Left ventricle myocardium inferior (tissue), 1 donor: ENCODE measurements around the gene KRTAP6-3. TPM values are rescaled to one million over a fixed set of nuclear protein-coding genes. Genes with fewer than 3 reads are reported as not detected.

Experiments
- DNase-seq: peaks from one replicate; pipeline ENCODE4 v3.0.0-alpha.2; 2020
- H3K27ac ChIP-seq: fragments of 200-600 bp; replicated peaks from 2 replicates; pipeline ENCODE4 v1.8.0; 2021
- H3K27me3 ChIP-seq: fragments of 200-600 bp; 2 replicates; pipeline ENCODE4 v1.8.0; 2021; ENCODE audit warnings: low read depth
- H3K36me3 ChIP-seq: fragments of 200-600 bp; 2 replicates; pipeline ENCODE4 v1.8.0; 2021
- H3K4me1 ChIP-seq: fragments of 200-600 bp; 2 replicates; pipeline ENCODE4 v1.8.0; 2021
- H3K4me3 ChIP-seq: fragments of 200-600 bp; 2 replicates; pipeline ENCODE4 v1.8.0; 2021; ENCODE audit warnings: mild to moderate bottlenecking, moderate library complexity
- H3K9me3 ChIP-seq: fragments of 200-600 bp; replicated peaks from 2 replicates; pipeline ENCODE4 v1.8.0; 2021
- intact Hi-C: fragments of 100-400 bp; cut with micrococcal nuclease; formaldehyde crosslinking; loops from one replicate; pipeline ENCODE4 v1.11.0; 2022
- total RNA-seq: library from RNA; stranded (reverse); fragmentation: NEBNext Ultra II Directional; extraction: Animal tissue kit (Norgen Biotek cat#: 25700); gene quantifications from one replicate; pipeline ENCODE4 v1.2.1, GENCODE V29; 2021
- TF ChIP-seq, protein P1 (sequence below): fragments of 200-600 bp; IDR thresholded peaks from 2 replicates; pipeline ENCODE4 v1.8.0; 2021; ENCODE audit warnings: antibody characterized with exemption, mild to moderate bottlenecking, borderline replicate concordance
- donor health status: DM: no; HTN: yes; CAD: no; lungs with severe emphysema.

Gene KRTAP6-3
- total RNA-seq, 1 donor from 2014 or later: not detected

DNA sequence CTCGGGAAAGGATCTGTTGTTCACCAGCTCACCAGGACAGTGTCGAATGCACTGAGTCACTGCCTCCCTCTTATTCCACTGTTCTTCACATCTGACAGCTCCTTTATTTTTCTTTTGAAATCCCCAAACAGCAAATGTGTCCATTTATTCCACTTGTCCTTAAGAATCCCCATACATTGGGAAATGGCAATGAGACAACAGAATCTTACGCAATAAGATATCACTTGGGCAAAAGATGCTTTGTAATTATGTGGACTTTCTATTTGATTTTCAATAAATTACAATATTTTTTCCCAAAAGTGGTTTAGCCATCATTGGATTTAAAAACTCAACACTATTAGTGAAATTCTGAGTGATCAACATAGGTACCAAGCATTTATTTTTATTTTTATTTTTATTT lies 46.4 kb downstream of the KRTAP6-3 start:
- TF ChIP-seq, protein P1, sequence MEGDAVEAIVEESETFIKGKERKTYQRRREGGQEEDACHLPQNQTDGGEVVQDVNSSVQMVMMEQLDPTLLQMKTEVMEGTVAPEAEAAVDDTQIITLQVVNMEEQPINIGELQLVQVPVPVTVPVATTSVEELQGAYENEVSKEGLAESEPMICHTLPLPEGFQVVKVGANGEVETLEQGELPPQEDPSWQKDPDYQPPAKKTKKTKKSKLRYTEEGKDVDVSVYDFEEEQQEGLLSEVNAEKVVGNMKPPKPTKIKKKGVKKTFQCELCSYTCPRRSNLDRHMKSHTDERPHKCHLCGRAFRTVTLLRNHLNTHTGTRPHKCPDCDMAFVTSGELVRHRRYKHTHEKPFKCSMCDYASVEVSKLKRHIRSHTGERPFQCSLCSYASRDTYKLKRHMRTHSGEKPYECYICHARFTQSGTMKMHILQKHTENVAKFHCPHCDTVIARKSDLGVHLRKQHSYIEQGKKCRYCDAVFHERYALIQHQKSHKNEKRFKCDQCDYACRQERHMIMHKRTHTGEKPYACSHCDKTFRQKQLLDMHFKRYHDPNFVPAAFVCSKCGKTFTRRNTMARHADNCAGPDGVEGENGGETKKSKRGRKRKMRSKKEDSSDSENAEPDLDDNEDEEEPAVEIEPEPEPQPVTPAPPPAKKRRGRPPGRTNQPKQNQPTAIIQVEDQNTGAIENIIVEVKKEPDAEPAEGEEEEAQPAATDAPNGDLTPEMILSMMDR: no peak
- Histone ChIP-seq H3K4me3 (no peak overlapping the region), H3K4me1 (no peaks in the 10 kb centered on the region), H3K27me3 (no peaks in the 10 kb centered on the region), H3K27ac (no peak overlapping the region), H3K36me3 (no peaks in the 10 kb centered on the region), H3K9me3 (no peaks in the 10 kb centered on the region)
- DNase-seq: no peak
- intact Hi-C loops: no loop called here

DNA sequence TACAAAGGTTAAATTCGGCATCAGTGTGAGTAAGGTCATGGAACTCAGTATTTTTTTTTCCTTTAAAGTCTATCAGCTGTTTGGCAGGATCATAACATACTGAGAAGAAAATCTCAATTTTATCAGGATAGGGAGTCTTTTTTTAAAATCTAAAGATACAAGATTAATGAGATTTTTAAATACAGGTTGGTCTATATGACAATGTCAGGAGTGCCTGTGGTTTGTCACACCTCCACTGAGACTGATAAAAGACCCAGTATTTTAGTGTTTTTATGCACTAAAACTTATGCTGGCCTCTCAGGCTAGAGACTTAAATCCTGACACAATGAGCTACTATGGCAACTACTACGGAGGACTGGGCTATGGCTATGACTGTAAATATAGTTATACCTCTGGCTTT lies 50.3 kb downstream of the KRTAP6-3 start, which contains the start of gene KRTAP20-3:
Gene KRTAP20-3 (plus strand): TSS at position 301 of the 400 bp plus-strand sequence.
- intact Hi-C loops: no loop called here
- Histone ChIP-seq H3K27me3 (no peaks in the 10 kb centered on the region), H3K36me3 (no peaks in the 10 kb centered on the region), H3K27ac (no peak within 1 kb of the TSS), H3K4me1 (no peaks in the 10 kb centered on the region), H3K9me3 (no peaks in the 10 kb centered on the region), H3K4me3 (no peak within 1 kb of the TSS)
- no peak for DNase-seq
- TF ChIP-seq, protein P1: no peak

Other genes with a start within 250 kb of the KRTAP6-3 start
- not detected for gene KRTAP23-1, start 243.8 kb upstream of the KRTAP6-3 start, total RNA-seq
- not detected for gene KRTAP13-2, start 220.2 kb upstream of the KRTAP6-3 start, total RNA-seq
- gene KRTAP13-1, start 196.4 kb upstream of the KRTAP6-3 start, total RNA-seq: not detected
- not detected for gene KRTAP13-3, start 166.5 kb upstream of the KRTAP6-3 start, total RNA-seq
- gene KRTAP13-4, start 162.2 kb upstream of the KRTAP6-3 start, total RNA-seq: not detected
- gene KRTAP15-1, start 152.2 kb upstream of the KRTAP6-3 start, total RNA-seq: not detected
- gene KRTAP19-1, start 112.1 kb upstream of the KRTAP6-3 start, total RNA-seq: not detected
- not detected for gene KRTAP19-2, start 105.0 kb upstream of the KRTAP6-3 start, total RNA-seq
- gene KRTAP19-3, start 100.4 kb upstream of the KRTAP6-3 start, total RNA-seq: not detected
- gene KRTAP19-4, start 95.3 kb upstream of the KRTAP6-3 start, total RNA-seq: not detected
- gene KRTAP19-5, start 90.3 kb upstream of the KRTAP6-3 start, total RNA-seq: not detected
- gene KRTAP19-6, start 50.6 kb upstream of the KRTAP6-3 start, total RNA-seq: not detected
- gene KRTAP19-7, start 31.1 kb upstream of the KRTAP6-3 start, total RNA-seq: not detected
- gene KRTAP22-2, start 2.0 kb upstream of the KRTAP6-3 start, total RNA-seq: not detected
- gene KRTAP6-2, start 6.5 kb downstream of the KRTAP6-3 start, total RNA-seq: not detected
- not detected for gene KRTAP22-1, start 8.6 kb downstream of the KRTAP6-3 start, total RNA-seq
- gene KRTAP6-1, start 21.5 kb downstream of the KRTAP6-3 start, total RNA-seq: not detected
- not detected for gene KRTAP20-1, start 24.0 kb downstream of the KRTAP6-3 start, total RNA-seq
- gene KRTAP20-4, start 28.2 kb downstream of the KRTAP6-3 start, total RNA-seq: not detected
- gene KRTAP20-2, start 42.8 kb downstream of the KRTAP6-3 start, total RNA-seq: not detected
- not detected for gene KRTAP20-3, start 50.4 kb downstream of the KRTAP6-3 start, total RNA-seq
- gene KRTAP21-3, start 126.3 kb downstream of the KRTAP6-3 start, total RNA-seq: not detected
- gene KRTAP21-2, start 154.8 kb downstream of the KRTAP6-3 start, total RNA-seq: not detected
- not detected for gene KRTAP21-1, start 163.0 kb downstream of the KRTAP6-3 start, total RNA-seq
- gene KRTAP8-1, start 220.8 kb downstream of the KRTAP6-3 start, total RNA-seq: not detected
- gene KRTAP7-1, start 237.3 kb downstream of the KRTAP6-3 start, total RNA-seq: not detected